HepG2 (cell line): ENCODE measurements around the gene MT1A. TPM values are rescaled to one million over a fixed set of nuclear protein-coding genes. Genes with fewer than 3 reads are reported as not detected.

Experiments used
- ARID2 ChIP-seq: sonication (generic); formaldehyde crosslinking; IDR thresholded peaks from 2 replicates; pipeline ENCODE4 v1.8.1; 2022; ENCODE audit warnings: mild to moderate bottlenecking, missing genetic modification reagents, borderline replicate concordance
- ASH2L ChIP-seq: fragments of 300-600, 200-600 bp; sonication (generic); IDR thresholded peaks from 2 replicates; pipeline ENCODE4 v1.7.0; 2017; ENCODE audit warnings: low read depth, mild to moderate bottlenecking, moderate library complexity, mixed read lengths, low read length; ENCODE audit not compliant: insufficient read length
- CCDC6 ChIP-seq: sonication (generic); formaldehyde crosslinking; IDR thresholded peaks from 2 replicates; pipeline ENCODE4 v1.8.1; 2022; ENCODE audit warnings: mild to moderate bottlenecking, missing genetic modification reagents, moderate library complexity
- ETV5 ChIP-seq: IDR thresholded peaks from 2 replicates; pipeline ENCODE4 v1.6.1; 2018; ENCODE audit warnings: missing biosample characterization, missing genetic modification reagents, inconsistent platforms, borderline replicate concordance
- GATA4 ChIP-seq: sonication (generic); IDR thresholded peaks from 2 replicates; pipeline ENCODE4 v1.6.1; 2016; ENCODE audit warnings: antibody characterized with exemption, low read depth, borderline replicate concordance
- GATAD2A ChIP-seq: IDR thresholded peaks from 2 replicates; pipeline ENCODE4 v1.6.1; 2016
- HMGXB4 ChIP-seq, 2 experiments: sonication (generic) in 1 of 2; formaldehyde crosslinking in 1 of 2; IDR thresholded peaks; 2 replicates each; pipeline versions ENCODE4 v1.4.0 to v1.6.1; 2018 to 2020; ENCODE audit warnings: missing genetic modification reagents in 2 of 2, borderline replicate concordance in 1 of 2, low read depth in 1 of 2, mild to moderate bottlenecking in 1 of 2, missing biosample characterization in 1 of 2
- HNRNPL ChIP-seq: fragments of 200-400 bp; formaldehyde crosslinking; IDR thresholded peaks from 2 replicates; pipeline ENCODE4 v1.6.1; 2017; ENCODE audit warnings: mild to moderate bottlenecking, low read depth, low read length
- MED13 ChIP-seq: sonication (generic); formaldehyde crosslinking; IDR thresholded peaks from 2 replicates; pipeline ENCODE4 v1.5.0; 2020; ENCODE audit warnings: missing genetic modification reagents
- MXD4 ChIP-seq: IDR thresholded peaks from 2 replicates; pipeline ENCODE4 v1.6.1; 2016; ENCODE audit warnings: mild to moderate bottlenecking, missing biosample characterization, missing genetic modification reagents
- NPAS2 ChIP-seq: sonication (generic); formaldehyde crosslinking; IDR thresholded peaks from 2 replicates; pipeline ENCODE4 v1.8.0; 2022; ENCODE audit warnings: mild to moderate bottlenecking, missing genetic modification reagents, borderline replicate concordance
- POLR2AphosphoS5 ChIP-seq: IDR thresholded peaks from 2 replicates; pipeline ENCODE4 v1.6.1; 2012; ENCODE audit warnings: low read depth, low read length
- RFXANK ChIP-seq: IDR thresholded peaks from 2 replicates; pipeline ENCODE4 v1.6.1; 2016
- SAP130 ChIP-seq: IDR thresholded peaks from 2 replicates; pipeline ENCODE4 v1.6.1; 2016; ENCODE audit warnings: low read depth
- TBX2 ChIP-seq: sonication (generic); formaldehyde crosslinking; IDR thresholded peaks from 2 replicates; pipeline ENCODE4 v1.5.0; 2020; ENCODE audit warnings: missing genetic modification reagents, mild to moderate bottlenecking, borderline replicate concordance
- TRIM24 ChIP-seq: sonication (generic); formaldehyde crosslinking; IDR thresholded peaks from 2 replicates; pipeline ENCODE4 v1.8.0; 2022; ENCODE audit warnings: mild to moderate bottlenecking, missing genetic modification reagents
- ZBTB21 ChIP-seq: sonication (generic); formaldehyde crosslinking; IDR thresholded peaks from 2 replicates; pipeline ENCODE4 v1.4.0; 2020; ENCODE audit warnings: missing genetic modification reagents
- ZMYM4 ChIP-seq: sonication (generic); formaldehyde crosslinking; IDR thresholded peaks from 2 replicates; pipeline ENCODE4 v1.8.1; 2023; ENCODE audit warnings: mild to moderate bottlenecking, missing genetic modification reagents
- ZNF317 ChIP-seq: sonication (generic); formaldehyde crosslinking; IDR thresholded peaks from 2 replicates; pipeline ENCODE4 v1.5.0; 2020; ENCODE audit warnings: mild to moderate bottlenecking, missing genetic modification reagents
- ZNF558 ChIP-seq: sonication (generic); formaldehyde crosslinking; IDR thresholded peaks from 2 replicates; pipeline ENCODE4 v1.9.0; 2022; ENCODE audit warnings: mild to moderate bottlenecking, missing genetic modification reagents, borderline replicate concordance
- ZNF580 ChIP-seq: IDR thresholded peaks from 2 replicates; pipeline ENCODE4 v1.6.1; 2016; ENCODE audit warnings: low read depth, borderline replicate concordance
- ZNF678 ChIP-seq: sonication (generic); formaldehyde crosslinking; IDR thresholded peaks from 2 replicates; pipeline ENCODE4 v1.4.0; 2020; ENCODE audit warnings: mild to moderate bottlenecking, missing genetic modification reagents
- ZNF703 ChIP-seq: sonication (generic); formaldehyde crosslinking; IDR thresholded peaks from 2 replicates; pipeline ENCODE4 v1.5.1; 2020; ENCODE audit warnings: missing genetic modification reagents, mild to moderate bottlenecking, moderate library complexity, borderline replicate concordance
- ZNF709 ChIP-seq: sonication (generic); formaldehyde crosslinking; IDR thresholded peaks from 2 replicates; pipeline ENCODE4 v1.5.0; 2020; ENCODE audit warnings: mild to moderate bottlenecking, missing genetic modification reagents
- ZNF768 ChIP-seq: sonication (generic); formaldehyde crosslinking; IDR thresholded peaks from 2 replicates; pipeline ENCODE4 v1.4.0; 2020; ENCODE audit warnings: missing genetic modification reagents
- ZNF790 ChIP-seq: sonication (generic); formaldehyde crosslinking; IDR thresholded peaks from 2 replicates; pipeline ENCODE4 v1.8.0; 2022; ENCODE audit warnings: missing genetic modification reagents, mild to moderate bottlenecking, borderline replicate concordance
- ZSCAN30 ChIP-seq: sonication (generic); formaldehyde crosslinking; IDR thresholded peaks from 2 replicates; pipeline ENCODE4 v1.5.0; 2020; ENCODE audit warnings: mild to moderate bottlenecking, missing genetic modification reagents
- ZSCAN31 ChIP-seq: sonication (generic); formaldehyde crosslinking; IDR thresholded peaks from 2 replicates; pipeline ENCODE4 v1.5.0; 2020; ENCODE audit warnings: low read depth, mild to moderate bottlenecking, missing genetic modification reagents
- polyA plus RNA-seq, 8 experiments: library from polyadenylated mRNA; depleted of rRNA in 3 of 8; stranded (reverse) in 7 of 8; unstranded in 1 of 8; fragments of >200 nt; fragmentation: Illumina TruSeq in 4 of 8; extraction: Trizol in 4 of 8; gene quantifications; 2 replicates each; pipeline versions ENCODE4 v1.2.1 to v1.2.3, GENCODE V29; 2011 to 2016; ENCODE audit warnings: low read depth in 4 of 8, missing spikeins in 1 of 8, mixed read lengths in 1 of 8; ENCODE audit not compliant: insufficient read depth in 1 of 8
- total RNA-seq, 5 experiments: library from RNA; depleted of rRNA; stranded (reverse); fragments of >200 nt; fragmentation: Illumina TruSeq; extraction: Trizol; gene quantifications; 2 replicates each; pipeline ENCODE4 v1.2.3, GENCODE V29; 2016; ENCODE audit warnings: low read depth in 1 of 5
- TF ChIP-seq, protein P1 (sequence below): IDR thresholded peaks from 2 replicates; pipeline ENCODE4 v1.6.1; 2016; ENCODE audit warnings: missing genetic modification reagents, missing compliant biosample characterization

Gene MT1A
- total and polyA plus RNA-seq, 2 of the 13 experiments (the other 11 are each of a cell fraction or from before 2014, with no cell fraction given): 8.3 to 10.4 TPM

- TF ChIP-seq ZNF317: 0 out of 2 replicates have a peak, but pooled peaks have one; percentile 9
- TF ChIP-seq RFXANK (CRISPR knock-in tag): peak; percentile 40; the same call in 1 of the 2 replicates
- peak; percentile 81 for TF ChIP-seq MXD4
- TF ChIP-seq ETV5 (CRISPR knock-in tag): 0 out of 2 replicates have a peak, but pooled peaks have one; percentile 10
- TF ChIP-seq SAP130 (CRISPR knock-in tag): peak; percentile 22; the same call in 1 of the 2 replicates
- TF ChIP-seq MED13 (CRISPR knock-in tag): 0 out of 2 replicates have a peak, but pooled peaks have one; percentile 44
- TF ChIP-seq TBX2 (CRISPR knock-in tag): peak; percentile 80
- TF ChIP-seq ZMYM4: peak; percentile 27; the same call in 1 of the 2 replicates
- no peak for TF ChIP-seq ARID2 (CRISPR knock-in tag)
- TF ChIP-seq ASH2L: peak; percentile 55
- TF ChIP-seq ZSCAN30: no peak
- peak; percentile 75; the same call in 1 of the 2 replicates for TF ChIP-seq ZNF558 (CRISPR knock-in tag)
- 0 out of 2 replicates have a peak, but pooled peaks have one; percentile 28 for TF ChIP-seq ZNF678 (CRISPR knock-in tag)
- TF ChIP-seq, protein P1, sequence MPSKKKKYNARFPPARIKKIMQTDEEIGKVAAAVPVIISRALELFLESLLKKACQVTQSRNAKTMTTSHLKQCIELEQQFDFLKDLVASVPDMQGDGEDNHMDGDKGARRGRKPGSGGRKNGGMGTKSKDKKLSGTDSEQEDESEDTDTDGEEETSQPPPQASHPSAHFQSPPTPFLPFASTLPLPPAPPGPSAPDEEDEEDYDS (CRISPR knock-in tag): peak; percentile 85
- TF ChIP-seq ZNF709: peak; percentile 65; the same call in 1 of the 2 replicates
- TF ChIP-seq ZNF790: no peak
- peak; percentile 92 for TF ChIP-seq ZNF768 (CRISPR knock-in tag)
- peak; percentile 66 for TF ChIP-seq GATA4
- no peak for TF ChIP-seq ZNF580
- peak; percentile 75 to 77; a peak in 2 of 4 replicates for TF ChIP-seq HMGXB4 (CRISPR knock-in tag; IDR thresholded peaks at IDR 0.05; ENCODE audit: borderline replicate concordance in 1 of 2, low read depth in 1 of 2)
- TF ChIP-seq POLR2AphosphoS5: peak; percentile 77
- TF ChIP-seq HNRNPL: peak; percentile 61; the same call in 1 of the 2 replicates
- TF ChIP-seq GATAD2A (CRISPR knock-in tag): peak; percentile 21; the same call in 1 of the 2 replicates
- TF ChIP-seq TRIM24 (CRISPR knock-in tag): no peak
- TF ChIP-seq ZNF703 (CRISPR knock-in tag): no peak
- 0 out of 2 replicates have a peak, but pooled peaks have one; percentile 64 for TF ChIP-seq CCDC6 (CRISPR knock-in tag)
- no peak for TF ChIP-seq ZBTB21
- TF ChIP-seq NPAS2: no peak
- peak; percentile 57; the same call in 1 of the 2 replicates for TF ChIP-seq ZSCAN31 (CRISPR knock-in tag)
Measured at GRCh38 chr16:56625140-56625942, 13.1 kb upstream of the MT1A start, which contains the start of gene MT1E (continued).
